T-helper 17 cell (primary cell): ENCODE data around the gene LRSAM1. TPM values are rescaled to one million over a fixed set of nuclear protein-coding genes. Genes with fewer than 3 reads are reported as not detected.
A peak's percentile ranks its signal among the peaks of the same experiment; 100 is the strongest.

Source experiments
- ATAC-seq: fragments of 150-1000 bp; cut with Tn5 transposase; 2 replicates; pipeline ENCODE4 v1.10.0; 2021; ENCODE audit warnings: mild to moderate bottlenecking, moderate library complexity
- DNase-seq, 3 donors: peaks; one replicate each; pipeline versions ENCODE4 v3.0.0 to v3.0.0-alpha.2; 2020 to 2021
- H3K9me3 ChIP-seq: one replicate; pipeline ENCODE4 v1.7.0; 2013; ENCODE audit warnings: low read length, mild to moderate bottlenecking; ENCODE audit not compliant: control insufficient read depth, poor library complexity, severe bottlenecking
- H3K27ac Mint-ChIP-seq: one replicate; pipeline ENCODE4 v1.8.0; 2022; ENCODE audit warnings: mild to moderate bottlenecking, moderate library complexity, mixed read lengths
- H3K27me3 Mint-ChIP-seq: one replicate; pipeline ENCODE4 v1.8.0; 2022; ENCODE audit warnings: mixed read lengths
- H3K36me3 Mint-ChIP-seq: one replicate; pipeline ENCODE4 v1.8.0; 2022; ENCODE audit warnings: low read depth, mixed read lengths
- H3K4me1 Mint-ChIP-seq: one replicate; pipeline ENCODE4 v1.8.0; 2022; ENCODE audit warnings: mild to moderate bottlenecking, mixed read lengths
- H3K4me3 Mint-ChIP-seq: one replicate; pipeline ENCODE4 v1.8.0; 2022; ENCODE audit warnings: mild to moderate bottlenecking, moderate library complexity, mixed read lengths
- total RNA-seq, 4 donors: library from RNA in 2 of 4; stranded (reverse) in 2 of 4; gene quantifications; one replicate each; pipeline ENCODE4 v1.2.3 and lab custom pipeline; 2022 to 2026

The LRSAM1 gene
- total RNA-seq, 2 donors from 2014 or later: 19.6 to 22.2 TPM

DNA sequence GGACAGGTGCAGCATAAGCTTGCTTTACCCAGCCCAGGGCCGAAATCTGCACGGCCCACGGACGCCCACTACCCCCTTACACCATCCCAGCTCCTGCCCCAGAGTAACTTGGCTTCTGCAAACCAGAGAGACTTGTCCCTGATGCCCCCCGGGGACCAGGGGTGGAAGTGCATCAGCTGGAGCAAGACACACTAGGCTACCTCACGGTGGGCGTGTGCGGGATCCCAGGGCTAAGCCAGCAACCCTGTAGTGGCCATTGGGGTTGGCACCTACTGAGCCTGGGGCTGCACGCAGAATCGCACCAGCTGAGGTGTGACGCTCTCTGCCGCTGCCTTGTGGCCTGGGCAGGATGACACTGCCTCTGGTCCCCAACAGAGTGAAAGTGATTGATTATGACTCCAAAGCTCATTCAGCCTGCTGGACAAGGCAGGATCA, 33.3 kb upstream of the LRSAM1 start:
- Mint-ChIP-seq H3K36me3 (no peaks in the 10 kb centered on the region), H3K4me3 (no peak overlapping the region), H3K27ac (no peak overlapping the region), H3K27me3 (peaks cover 17% of the 10 kb centered on the region), H3K4me1 (peaks cover 19% of the 10 kb centered on the region)
- ATAC-seq: peak; percentile 54
- DNase-seq: no peak
- no peaks in the 10 kb centered on the region for H3K9me3 ChIP-seq

DNA sequence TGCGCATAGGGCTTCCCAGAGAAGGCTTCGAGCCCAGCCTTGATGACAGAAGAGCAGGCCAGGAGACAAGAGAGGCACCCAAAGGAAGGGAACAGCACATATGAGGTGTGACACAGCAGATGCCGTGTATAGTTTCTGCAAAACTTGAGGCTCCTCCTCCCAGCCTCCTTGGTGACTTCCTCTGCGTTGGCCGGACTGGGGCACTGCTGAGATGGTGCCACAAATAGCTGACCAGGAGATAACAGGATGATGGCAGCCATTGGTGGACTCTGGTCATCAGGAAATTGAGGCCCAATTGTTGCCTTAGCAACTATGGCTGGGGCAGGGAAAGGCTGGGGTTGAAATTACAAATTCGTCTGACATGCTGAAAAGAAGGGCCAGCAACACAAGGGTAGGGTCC, 32.0 kb upstream of the LRSAM1 start:
- H3K9me3 ChIP-seq: no peaks in the 10 kb centered on the region
- no peak for DNase-seq
- no peak for ATAC-seq
- no peak overlapping the region for H3K27ac Mint-ChIP-seq
- H3K4me3 Mint-ChIP-seq: no peak overlapping the region
- H3K27me3 Mint-ChIP-seq: peaks cover 10% of the 10 kb centered on the region
- no peaks in the 10 kb centered on the region for H3K36me3 Mint-ChIP-seq
- peaks cover 28% of the 10 kb centered on the region for H3K4me1 Mint-ChIP-seq

DNA sequence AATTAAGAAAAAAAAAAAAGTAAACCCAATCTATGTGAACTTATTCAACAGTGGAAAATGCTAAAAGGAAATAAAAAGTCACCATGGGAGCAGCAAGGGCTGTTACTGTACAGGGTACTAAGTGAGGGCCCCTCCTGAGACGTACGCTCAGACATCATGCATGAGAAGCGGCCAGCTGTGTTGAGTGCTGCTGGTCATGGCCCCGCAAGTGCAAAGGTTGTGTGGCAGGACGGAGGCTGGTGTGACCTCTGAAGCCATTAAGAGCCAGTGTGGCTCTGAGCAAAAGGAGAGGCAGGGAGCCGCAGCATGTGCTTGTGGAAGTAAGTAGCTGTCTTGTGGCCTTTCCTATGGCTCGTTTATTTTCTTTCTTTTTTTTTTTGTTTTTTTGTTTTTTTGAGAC, 30.3 kb upstream of the LRSAM1 start:
- Mint-ChIP-seq H3K4me3 (no peak overlapping the region), H3K36me3 (no peaks in the 10 kb centered on the region), H3K4me1 (peaks cover 27% of the 10 kb centered on the region), H3K27me3 (no peaks in the 10 kb centered on the region), H3K27ac (no peak overlapping the region)
- DNase-seq: no peak
- ATAC-seq: no peak
- H3K9me3 ChIP-seq: no peaks in the 10 kb centered on the region

DNA sequence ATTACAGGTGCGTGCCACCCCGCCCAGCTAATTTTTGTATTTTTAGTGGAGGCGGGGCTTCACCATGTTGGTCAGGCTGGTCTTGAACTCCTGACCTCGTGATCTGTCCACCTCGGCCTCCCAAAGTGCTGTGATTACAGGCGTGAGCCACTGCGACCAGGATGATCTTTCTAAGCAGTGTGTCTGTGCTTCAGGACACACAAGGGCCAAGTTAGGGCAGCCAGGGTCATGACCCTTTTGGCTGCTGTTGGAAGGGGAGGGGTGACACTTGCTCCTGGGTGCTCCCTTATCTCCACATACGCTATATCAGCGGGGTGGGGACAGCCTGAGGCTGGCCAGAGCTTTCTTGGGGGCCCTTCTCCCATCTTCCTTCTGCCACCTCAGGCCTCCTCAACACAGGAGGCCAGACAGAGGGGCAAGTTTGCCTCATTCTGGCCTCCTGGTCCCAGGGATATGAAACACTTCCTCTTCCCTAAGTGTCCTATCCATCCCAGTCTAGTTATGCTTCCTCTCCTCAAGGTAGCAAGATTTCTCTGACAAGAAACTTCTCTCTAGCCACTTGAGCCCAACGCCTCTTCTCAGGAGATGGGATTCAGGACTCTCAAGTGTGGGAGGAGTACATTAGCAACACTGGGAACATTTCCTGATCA, 29.1 kb upstream of the LRSAM1 start:
- ATAC-seq (no peak), DNase-seq (no peak)
- no peaks in the 10 kb centered on the region for H3K27me3 Mint-ChIP-seq
- no peaks in the 10 kb centered on the region for H3K9me3 ChIP-seq
- peak overlapping the region; percentile 97 for H3K27ac Mint-ChIP-seq
- peaks cover 2% of the 10 kb centered on the region for H3K36me3 Mint-ChIP-seq
- no peak overlapping the region for H3K4me3 Mint-ChIP-seq
- H3K4me1 Mint-ChIP-seq: peaks cover 33% of the 10 kb centered on the region

DNA sequence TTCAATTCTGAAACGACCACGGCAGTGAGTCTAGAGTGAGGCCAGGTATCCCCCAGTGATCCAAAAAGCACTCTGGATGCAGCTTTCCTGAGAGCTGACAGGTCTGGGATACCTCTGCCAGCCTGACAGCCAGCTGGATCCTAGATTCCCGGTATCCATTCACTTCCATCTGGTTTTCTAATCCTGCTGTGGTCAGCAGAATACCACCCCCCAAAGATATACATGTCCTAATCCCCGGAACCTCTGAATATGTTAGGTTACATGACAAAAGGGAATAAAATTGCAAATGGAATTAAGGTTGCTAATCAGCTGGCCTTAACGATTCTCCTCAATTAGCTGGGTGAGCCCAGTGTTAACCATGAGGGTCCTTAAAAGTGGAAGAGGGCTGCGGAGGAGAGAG, 28.5 kb upstream of the LRSAM1 start:
- ATAC-seq: no peak
- Mint-ChIP-seq H3K4me3 (peak overlapping the region; percentile 98), H3K27me3 (no peaks in the 10 kb centered on the region), H3K36me3 (peaks cover 2% of the 10 kb centered on the region), H3K27ac (peak overlapping the region; percentile 97), H3K4me1 (peaks cover 35% of the 10 kb centered on the region)
- DNase-seq: no peak
- H3K9me3 ChIP-seq: no peaks in the 10 kb centered on the region

DNA sequence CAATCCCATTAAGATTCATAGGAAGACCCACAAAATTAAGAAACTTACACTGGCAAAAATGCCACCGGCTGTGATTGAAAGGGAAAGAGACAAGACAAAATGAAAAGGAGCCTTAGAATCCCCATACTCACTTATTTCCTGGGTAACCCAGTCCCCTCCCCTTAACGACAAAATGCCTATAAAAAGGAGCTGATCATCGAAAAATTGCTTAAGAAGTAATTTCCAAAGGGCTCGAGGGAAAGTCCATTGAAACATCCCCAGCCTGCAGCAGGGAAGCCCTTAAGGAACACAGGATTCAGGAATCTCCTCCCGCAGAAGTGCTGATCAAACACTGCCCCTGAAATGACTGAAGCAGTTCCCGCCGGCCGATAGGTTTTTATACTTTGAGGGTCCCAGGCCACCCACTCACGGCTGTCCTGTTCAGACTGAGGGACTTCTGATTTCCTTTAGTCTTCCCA, 27.8 kb upstream of the LRSAM1 start:
- peak overlapping the region; percentile 97 for H3K27ac Mint-ChIP-seq
- no peaks in the 10 kb centered on the region for H3K9me3 ChIP-seq
- peaks cover 35% of the 10 kb centered on the region for H3K4me1 Mint-ChIP-seq
- H3K4me3 Mint-ChIP-seq: peak overlapping the region; percentile 98
- DNase-seq: no peak
- no peaks in the 10 kb centered on the region for H3K27me3 Mint-ChIP-seq
- peaks cover 2% of the 10 kb centered on the region for H3K36me3 Mint-ChIP-seq
- no peak for ATAC-seq

DNA sequence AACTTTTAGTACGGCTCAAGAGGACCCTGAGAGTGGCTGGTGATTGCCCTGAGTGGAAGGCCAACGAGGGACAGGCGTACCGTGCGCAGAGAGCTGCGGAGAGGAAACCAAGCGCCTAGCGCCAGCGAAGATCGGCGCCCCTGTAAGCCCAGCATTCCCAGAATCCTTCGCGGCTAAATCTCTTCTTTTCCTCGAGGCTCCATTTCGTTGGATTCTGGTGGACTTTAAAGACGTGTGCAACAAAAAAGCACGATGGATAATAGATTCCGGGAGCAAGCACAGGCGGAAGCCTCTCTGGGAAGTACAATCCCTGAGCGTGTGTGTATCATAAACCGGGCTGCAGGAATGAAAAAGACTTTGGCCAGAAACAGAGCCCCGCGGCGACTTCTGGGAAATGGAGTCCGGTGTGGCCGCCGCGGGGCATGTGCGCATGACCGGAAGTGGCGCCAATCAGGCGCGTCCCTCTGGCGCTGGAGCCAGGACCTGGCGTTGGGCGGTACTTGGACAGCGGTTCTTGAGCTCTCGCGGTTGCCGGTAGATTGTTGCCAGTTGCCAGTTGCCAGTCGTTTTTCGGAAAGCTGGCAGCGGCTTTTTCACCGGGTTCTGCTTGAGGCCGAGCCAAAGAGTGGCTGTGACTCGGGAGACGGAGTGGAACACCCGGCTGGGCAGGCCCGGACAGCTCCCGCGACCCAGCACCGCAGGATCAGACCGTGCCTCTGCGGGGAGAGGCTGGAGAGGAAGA, 27.2 kb upstream of the LRSAM1 start, which contains the start of gene ZNF79:
ZNF79 (plus strand) TSS at position 449 of the 742 bp plus-strand sequence. CDS start 406 bp downstream, outside the sequence.
- peak within 1 kb of the TSS; percentile 97 for H3K27ac Mint-ChIP-seq
- no peaks in the 10 kb centered on the region for H3K9me3 ChIP-seq
- H3K27me3 Mint-ChIP-seq: no peaks in the 10 kb centered on the region
- DNase-seq: peak; percentile 83 to 88 (median 84)
- peak within 1 kb of the TSS; percentile 98 for H3K4me3 Mint-ChIP-seq
- peaks cover 34% of the 10 kb centered on the region for H3K4me1 Mint-ChIP-seq
- peaks cover 2% of the 10 kb centered on the region for H3K36me3 Mint-ChIP-seq
- ATAC-seq: peak; percentile 93

DNA sequence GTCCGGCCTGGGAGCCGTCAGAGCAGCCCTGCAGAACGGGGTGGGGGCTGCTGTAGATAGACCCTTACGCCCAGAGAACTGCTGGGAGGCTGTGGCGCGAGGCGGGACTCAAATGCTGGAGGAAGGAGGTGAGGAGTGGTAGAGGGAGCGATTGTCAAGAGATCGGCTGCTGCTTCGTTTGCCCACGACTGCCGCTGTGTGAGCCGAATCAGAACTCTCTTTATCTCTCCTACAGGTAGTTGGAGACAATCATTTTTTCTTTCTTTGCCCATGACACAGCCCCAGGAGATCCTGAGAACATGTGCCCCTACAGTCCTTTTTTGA, 26.7 kb upstream of the LRSAM1 start:
- peaks cover 32% of the 10 kb centered on the region for H3K4me1 Mint-ChIP-seq
- H3K27me3 Mint-ChIP-seq: no peaks in the 10 kb centered on the region
- ATAC-seq: peak; percentile 64
- peaks cover 2% of the 10 kb centered on the region for H3K36me3 Mint-ChIP-seq
- H3K4me3 Mint-ChIP-seq: peak overlapping the region; percentile 98
- peak in 2 of 3 donors; percentile 21 to 25 for DNase-seq
- H3K27ac Mint-ChIP-seq: peak overlapping the region; percentile 97
- H3K9me3 ChIP-seq: no peaks in the 10 kb centered on the region

DNA sequence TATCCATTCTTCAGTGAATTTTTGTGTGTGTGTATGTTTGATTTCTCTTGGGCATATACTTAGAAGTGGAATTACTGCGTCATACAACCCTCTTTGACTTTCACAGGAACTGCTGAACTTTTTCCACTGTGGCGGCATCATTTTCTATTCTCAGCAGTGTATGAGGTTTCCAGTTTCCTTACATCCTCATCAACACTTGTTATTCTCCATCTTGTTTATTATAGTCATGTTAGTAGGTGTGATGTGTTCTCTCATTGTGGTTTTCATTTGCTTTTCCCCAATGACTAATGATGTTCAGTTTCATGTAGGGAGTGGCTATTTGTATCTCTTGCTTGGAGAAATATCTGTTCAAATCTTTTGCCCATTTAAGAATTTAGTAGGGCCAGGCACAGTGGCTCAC, 24.6 kb upstream of the LRSAM1 start:
- H3K27ac Mint-ChIP-seq: peak overlapping the region; percentile 29
- H3K4me3 Mint-ChIP-seq: peak overlapping the region; percentile 12
- H3K4me1 Mint-ChIP-seq: peaks cover 42% of the 10 kb centered on the region
- no peaks in the 10 kb centered on the region for H3K27me3 Mint-ChIP-seq
- ATAC-seq: no peak
- H3K9me3 ChIP-seq: no peaks in the 10 kb centered on the region
- H3K36me3 Mint-ChIP-seq: peaks cover 5% of the 10 kb centered on the region
- no peak for DNase-seq

DNA sequence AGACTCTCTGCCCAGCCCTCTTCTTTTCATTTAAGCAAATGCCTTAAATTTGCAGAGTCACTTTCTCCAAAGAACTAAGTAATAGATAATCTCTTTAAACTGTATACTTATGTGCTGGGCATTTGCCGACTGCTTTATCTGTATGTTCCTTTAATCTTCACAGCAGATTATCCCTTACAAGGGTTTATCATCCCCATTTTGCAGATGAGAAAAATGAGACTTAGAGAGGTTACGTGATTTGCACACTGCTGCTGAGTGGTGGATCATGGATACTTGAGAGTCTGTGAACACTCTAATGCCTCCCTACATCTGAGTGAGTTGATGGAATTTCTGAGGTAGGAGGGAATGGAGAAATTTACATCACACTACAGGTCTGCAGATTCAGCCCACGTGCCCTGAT, 23.0 kb upstream of the LRSAM1 start:
- H3K36me3 Mint-ChIP-seq: peaks cover 7% of the 10 kb centered on the region

DNA sequence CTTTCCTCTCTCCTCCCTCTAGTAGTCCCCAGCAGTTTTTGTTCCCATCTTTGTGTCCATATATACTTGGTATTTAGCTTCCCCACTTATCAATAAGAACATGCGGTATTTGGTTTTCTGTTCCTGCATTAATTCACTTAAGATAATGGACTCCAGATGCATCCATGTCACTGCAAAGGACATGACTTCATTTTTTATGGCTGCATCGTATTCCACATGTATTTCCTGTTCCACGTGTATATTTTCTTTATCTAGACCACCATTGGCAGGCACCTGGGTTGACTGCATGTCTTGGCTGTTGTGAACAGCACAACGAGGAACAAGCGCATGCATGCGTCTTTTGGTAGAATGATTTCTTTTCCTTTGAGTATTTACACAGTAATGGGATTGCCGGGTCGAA, 20.9 kb upstream of the LRSAM1 start:
- H3K27ac Mint-ChIP-seq: peak overlapping the region; percentile 75
- peaks cover 32% of the 10 kb centered on the region for H3K4me1 Mint-ChIP-seq
- no peak for DNase-seq
- no peak for ATAC-seq
- H3K9me3 ChIP-seq: no peaks in the 10 kb centered on the region
- no peaks in the 10 kb centered on the region for H3K27me3 Mint-ChIP-seq
- H3K4me3 Mint-ChIP-seq: no peak overlapping the region
- H3K36me3 Mint-ChIP-seq: peaks cover 15% of the 10 kb centered on the region

More for the DNA sequence above, 23.0 kb upstream of the LRSAM1 start:
- ATAC-seq: no peak
- Mint-ChIP-seq H3K4me3 (no peak overlapping the region), H3K27ac (no peak overlapping the region), H3K27me3 (no peaks in the 10 kb centered on the region), H3K4me1 (peaks cover 33% of the 10 kb centered on the region)
- no peak for DNase-seq
- H3K9me3 ChIP-seq: no peaks in the 10 kb centered on the region

DNA sequence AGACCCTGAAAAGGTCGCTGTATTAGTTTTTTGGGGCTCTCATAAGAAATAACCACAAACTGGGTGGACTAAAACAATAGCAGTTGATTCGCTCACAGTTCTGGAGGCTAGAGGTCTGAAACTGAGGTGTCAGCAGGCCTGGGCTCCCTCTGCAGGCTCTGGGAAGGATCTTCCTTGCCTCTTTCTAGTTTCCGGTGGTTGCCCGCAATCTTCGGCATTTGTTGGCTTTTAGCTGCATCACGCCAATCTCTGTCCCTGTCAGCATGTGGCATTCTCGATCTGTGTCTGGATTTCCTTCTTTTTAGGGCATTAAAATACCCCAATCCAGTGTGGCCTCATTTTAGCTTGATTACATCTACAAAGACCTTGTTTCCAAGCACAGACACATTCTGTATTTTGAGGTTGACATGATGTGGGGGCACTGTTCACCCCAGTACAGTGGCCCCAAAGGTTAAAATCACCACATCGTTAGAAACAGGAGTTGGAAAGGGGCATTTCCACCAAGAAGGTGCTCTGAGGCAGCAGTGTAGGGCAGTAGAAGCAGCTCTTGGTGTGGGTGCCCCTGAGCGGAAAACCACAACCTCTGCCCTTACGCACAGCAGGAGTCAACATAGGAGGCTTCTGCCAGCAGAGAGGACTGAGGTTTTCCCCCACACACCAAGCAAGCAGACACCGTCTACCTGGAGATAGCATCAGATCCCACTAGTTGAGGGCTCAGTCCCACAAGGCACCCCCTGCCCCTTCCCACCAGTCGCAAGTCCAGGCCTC, 13.6 kb upstream of the LRSAM1 start:
- Mint-ChIP-seq H3K4me1 (peaks cover 24% of the 10 kb centered on the region), H3K27ac (peak overlapping the region; percentile 89), H3K4me3 (peak overlapping the region; percentile 77), H3K27me3 (no peaks in the 10 kb centered on the region), H3K36me3 (peaks cover 17% of the 10 kb centered on the region)
- DNase-seq: peak in 1 of 3 donors; percentile 26
- ATAC-seq: peak; percentile 95
- H3K9me3 ChIP-seq: no peaks in the 10 kb centered on the region

DNA sequence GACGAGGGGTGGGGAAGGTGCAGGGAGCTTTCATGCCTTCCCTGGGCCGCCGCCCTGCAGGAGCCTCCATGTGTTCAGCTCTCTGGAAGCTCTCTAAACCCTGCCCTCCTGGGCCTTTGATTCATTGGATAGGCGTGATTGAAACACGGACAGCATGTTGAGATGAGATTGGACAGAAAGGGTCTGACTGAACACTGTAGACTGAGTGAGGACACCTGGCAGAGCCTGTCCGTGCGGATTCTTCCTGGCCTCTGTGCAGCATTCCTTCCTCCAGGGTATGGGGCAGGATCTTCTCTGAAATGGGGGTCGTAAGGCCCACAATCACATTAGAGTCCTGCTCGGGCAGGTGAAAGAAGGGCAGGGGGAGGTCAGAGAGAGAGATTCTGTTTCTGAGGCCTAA, 12.9 kb upstream of the LRSAM1 start:
- no peak for DNase-seq
- Mint-ChIP-seq H3K4me3 (peak overlapping the region; percentile 60), H3K27ac (peak overlapping the region; percentile 89)

More for the DNA sequence above, 12.9 kb upstream of the LRSAM1 start:
- ATAC-seq: no peak
- peaks cover 23% of the 10 kb centered on the region for H3K4me1 Mint-ChIP-seq
- H3K36me3 Mint-ChIP-seq: peaks cover 15% of the 10 kb centered on the region
- no peaks in the 10 kb centered on the region for H3K9me3 ChIP-seq
- H3K27me3 Mint-ChIP-seq: no peaks in the 10 kb centered on the region
